Cardiac muscle cell (in vitro differentiated cells and primary cell): ENCODE measurements around the gene COG5. TPM values are rescaled to one million over a fixed set of nuclear protein-coding genes. Genes with fewer than 3 reads are reported as not detected.

ENCODE experiments used
- DNase-seq, 2 donors: peaks; one replicate each; pipeline versions ENCODE4 v3.0.0 to v3.0.0-alpha.2; 2010 to 2017; ENCODE audit warnings: low read depth in 1 of 2, low spot score in 1 of 2
- H3K27ac ChIP-seq: fragments of 200-600 bp; sonication (generic); 2 replicates; pipeline ENCODE4 v1.5.1; 2016
- H3K27me3 ChIP-seq: fragments of 200-600 bp; sonication (generic); 2 replicates; pipeline ENCODE4 v1.6.0; 2016; ENCODE audit warnings: control low read depth
- H3K36me3 ChIP-seq: fragments of 200-600 bp; sonication (generic); 2 replicates; pipeline ENCODE4 v1.5.1; 2016; ENCODE audit warnings: control low read depth
- H3K4me1 ChIP-seq: fragments of 200-600 bp; sonication (generic); 2 replicates; pipeline ENCODE4 v1.8.1; 2017; ENCODE audit warnings: low read depth, mild to moderate bottlenecking, mixed run types
- H3K4me3 ChIP-seq: fragments of 200-600 bp; sonication (generic); 2 replicates; pipeline ENCODE4 v1.5.1; 2016; ENCODE audit warnings: mild to moderate bottlenecking
- H3K9me3 ChIP-seq: fragments of 200-600 bp; sonication (generic); 2 replicates; pipeline ENCODE4 v1.5.1; 2017; ENCODE audit warnings: low read depth, mild to moderate bottlenecking, control low read depth
- CTCF ChIP-seq: IDR thresholded peaks from 2 replicates; pipeline ENCODE4 v1.5.1; 2012; ENCODE audit warnings: low read depth, mild to moderate bottlenecking, low read length
- polyA plus RNA-seq: library from polyadenylated mRNA; unstranded; fragments of >200 nt; fragmentation: Nextera tagmentation; extraction: Ambion mirVana; gene quantifications from 2 replicates; pipeline ENCODE4 v1.2.1, GENCODE V29; 2016
- total RNA-seq: library from RNA; depleted of rRNA; stranded (reverse); fragments of >200 nt; gene quantifications from 2 replicates; pipeline ENCODE4 v1.2.3, GENCODE V29; 2016

COG5 gene
- total and polyA plus RNA-seq, 2 experiments from 2014 or later, result 20.4 to 63.1 TPM

GRCh38 chr7:107344799-107345198, 218.9 kb downstream of the COG5 start:
- Histone ChIP-seq H3K4me1 (no peaks in the 10 kb centered on the region), H3K27me3 (no peaks in the 10 kb centered on the region), H3K36me3 (no peaks in the 10 kb centered on the region), H3K27ac (no peak overlapping the region), H3K9me3 (no peaks in the 10 kb centered on the region), H3K4me3 (no peak overlapping the region)
- no peak for TF ChIP-seq CTCF
- no peak for DNase-seq

- Histone ChIP-seq H3K27ac (no peak overlapping the region), H3K4me1 (no peaks in the 10 kb centered on the region), H3K36me3 (no peaks in the 10 kb centered on the region), H3K9me3 (no peaks in the 10 kb centered on the region), H3K27me3 (no peaks in the 10 kb centered on the region), H3K4me3 (no peak overlapping the region)
- DNase-seq, result no peak
- TF ChIP-seq CTCF, result no peak
These were observed 219.4 kb downstream of the COG5 start for GRCh38 chr7:107344286-107344685.

GRCh38 chr7:107338080-107338479, 225.6 kb downstream of the COG5 start:
- H3K27ac ChIP-seq, result no peak overlapping the region
- no peaks in the 10 kb centered on the region for H3K27me3 ChIP-seq
- H3K4me1 ChIP-seq, result peaks cover 5% of the 10 kb centered on the region
- no peak for DNase-seq
- no peak overlapping the region for H3K4me3 ChIP-seq
- H3K36me3 ChIP-seq, result no peaks in the 10 kb centered on the region
- no peaks in the 10 kb centered on the region for H3K9me3 ChIP-seq
- no peak for TF ChIP-seq CTCF

- Histone ChIP-seq H3K27ac (no peak overlapping the region), H3K4me1 (peaks cover 10% of the 10 kb centered on the region), H3K27me3 (no peaks in the 10 kb centered on the region), H3K9me3 (no peaks in the 10 kb centered on the region), H3K36me3 (peaks cover 3% of the 10 kb centered on the region), H3K4me3 (no peak overlapping the region)
- TF ChIP-seq CTCF, result no peak
- no peak for DNase-seq
These were observed 231.0 kb downstream of the COG5 start for GRCh38 chr7:107332488-107333269.

GRCh38 chr7:107330478-107330877, 233.2 kb downstream of the COG5 start:
- DNase-seq, result no peak
- peaks cover 10% of the 10 kb centered on the region for H3K4me1 ChIP-seq
- no peak overlapping the region for H3K27ac ChIP-seq
- TF ChIP-seq CTCF, result no peak
- H3K4me3 ChIP-seq, result no peak overlapping the region
- peaks cover 3% of the 10 kb centered on the region for H3K36me3 ChIP-seq
- H3K27me3 ChIP-seq, result no peaks in the 10 kb centered on the region
- no peaks in the 10 kb centered on the region for H3K9me3 ChIP-seq
